ENCODE results near the gene SLC35F3. TPM values are rescaled to one million over a fixed set of nuclear protein-coding genes. Genes with fewer than 3 reads are reported as not detected.

The SLC35F3 gene
- total and polyA plus RNA-seq, 4 donors, result 0.01 to 0.37 (median 0.08) TPM; not detected in 1

DNA sequence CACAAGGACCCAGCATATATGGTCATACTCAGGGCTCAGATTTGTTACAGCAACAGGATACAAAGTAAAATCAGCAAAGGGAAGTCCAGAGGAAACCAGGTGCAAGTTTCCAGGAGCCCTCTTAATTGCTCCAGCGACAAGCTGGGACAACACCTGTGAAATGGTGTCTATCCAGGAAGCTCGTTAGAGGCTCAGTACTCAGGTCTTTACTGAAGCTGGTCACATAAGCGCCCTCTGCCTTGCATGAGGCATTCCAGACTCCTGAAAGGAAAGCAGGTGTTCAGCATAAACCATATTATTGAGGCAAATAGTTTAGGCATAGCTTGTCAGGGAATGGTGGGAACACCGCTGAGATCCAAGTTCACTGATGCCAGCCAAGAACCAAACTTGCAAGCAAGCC is 231.0 kb downstream of the SLC35F3 start:
- no peak overlapping the region for H3K4me3 ChIP-seq (ENCODE audit: low read depth in 1 of 3, low read length in 3 of 3)
- DNase-seq (ENCODE audit: low spot score), result no peak
- H3K36me3 ChIP-seq (ENCODE audit: control insufficient read depth in 4 of 4, insufficient read depth in 3 of 4, low read depth in 1 of 4, low read length in 3 of 4), result no peaks in the 10 kb centered on the region
- peaks cover 0 to 4% (median 0%) of the 10 kb centered on the region in 4 donors for H3K27me3 ChIP-seq (ENCODE audit: control insufficient read depth in 4 of 4, insufficient read depth in 4 of 4, low read length in 3 of 4)
- H3K9me3 ChIP-seq (ENCODE audit: control insufficient read depth in 4 of 4, low read length in 3 of 4), result no peaks in the 10 kb centered on the region
- 78% methylated on average over 4 of the region's 4 CpGs for WGBS
- no peaks in the 10 kb centered on the region for H3K4me1 ChIP-seq (ENCODE audit: control insufficient read depth in 4 of 4, insufficient read depth in 4 of 4, low read length in 3 of 4)
- no peak overlapping the region for H3K9ac ChIP-seq (ENCODE audit: low read depth in 1 of 2, low read length in 2 of 2)
- no peak for TF ChIP-seq JUND (IDR thresholded peaks at IDR 0.05)
- TF ChIP-seq RXRA (IDR thresholded peaks at IDR 0.05), result no peak
- TF ChIP-seq NR2F2 (IDR thresholded peaks at IDR 0.05), result no peak
- no peak for TF ChIP-seq FOXA2 (IDR thresholded peaks at IDR 0.05)
- no peak for TF ChIP-seq FOXA1 (IDR thresholded peaks at IDR 0.05)
- no peak for TF ChIP-seq HNF4A (conservative IDR thresholded peaks at IDR 0.05)
- TF ChIP-seq, protein P1, sequence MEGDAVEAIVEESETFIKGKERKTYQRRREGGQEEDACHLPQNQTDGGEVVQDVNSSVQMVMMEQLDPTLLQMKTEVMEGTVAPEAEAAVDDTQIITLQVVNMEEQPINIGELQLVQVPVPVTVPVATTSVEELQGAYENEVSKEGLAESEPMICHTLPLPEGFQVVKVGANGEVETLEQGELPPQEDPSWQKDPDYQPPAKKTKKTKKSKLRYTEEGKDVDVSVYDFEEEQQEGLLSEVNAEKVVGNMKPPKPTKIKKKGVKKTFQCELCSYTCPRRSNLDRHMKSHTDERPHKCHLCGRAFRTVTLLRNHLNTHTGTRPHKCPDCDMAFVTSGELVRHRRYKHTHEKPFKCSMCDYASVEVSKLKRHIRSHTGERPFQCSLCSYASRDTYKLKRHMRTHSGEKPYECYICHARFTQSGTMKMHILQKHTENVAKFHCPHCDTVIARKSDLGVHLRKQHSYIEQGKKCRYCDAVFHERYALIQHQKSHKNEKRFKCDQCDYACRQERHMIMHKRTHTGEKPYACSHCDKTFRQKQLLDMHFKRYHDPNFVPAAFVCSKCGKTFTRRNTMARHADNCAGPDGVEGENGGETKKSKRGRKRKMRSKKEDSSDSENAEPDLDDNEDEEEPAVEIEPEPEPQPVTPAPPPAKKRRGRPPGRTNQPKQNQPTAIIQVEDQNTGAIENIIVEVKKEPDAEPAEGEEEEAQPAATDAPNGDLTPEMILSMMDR (IDR thresholded peaks at IDR 0.05; ENCODE audit: low read depth, low read length, missing input control), result no peak
- TF ChIP-seq, protein P2, sequence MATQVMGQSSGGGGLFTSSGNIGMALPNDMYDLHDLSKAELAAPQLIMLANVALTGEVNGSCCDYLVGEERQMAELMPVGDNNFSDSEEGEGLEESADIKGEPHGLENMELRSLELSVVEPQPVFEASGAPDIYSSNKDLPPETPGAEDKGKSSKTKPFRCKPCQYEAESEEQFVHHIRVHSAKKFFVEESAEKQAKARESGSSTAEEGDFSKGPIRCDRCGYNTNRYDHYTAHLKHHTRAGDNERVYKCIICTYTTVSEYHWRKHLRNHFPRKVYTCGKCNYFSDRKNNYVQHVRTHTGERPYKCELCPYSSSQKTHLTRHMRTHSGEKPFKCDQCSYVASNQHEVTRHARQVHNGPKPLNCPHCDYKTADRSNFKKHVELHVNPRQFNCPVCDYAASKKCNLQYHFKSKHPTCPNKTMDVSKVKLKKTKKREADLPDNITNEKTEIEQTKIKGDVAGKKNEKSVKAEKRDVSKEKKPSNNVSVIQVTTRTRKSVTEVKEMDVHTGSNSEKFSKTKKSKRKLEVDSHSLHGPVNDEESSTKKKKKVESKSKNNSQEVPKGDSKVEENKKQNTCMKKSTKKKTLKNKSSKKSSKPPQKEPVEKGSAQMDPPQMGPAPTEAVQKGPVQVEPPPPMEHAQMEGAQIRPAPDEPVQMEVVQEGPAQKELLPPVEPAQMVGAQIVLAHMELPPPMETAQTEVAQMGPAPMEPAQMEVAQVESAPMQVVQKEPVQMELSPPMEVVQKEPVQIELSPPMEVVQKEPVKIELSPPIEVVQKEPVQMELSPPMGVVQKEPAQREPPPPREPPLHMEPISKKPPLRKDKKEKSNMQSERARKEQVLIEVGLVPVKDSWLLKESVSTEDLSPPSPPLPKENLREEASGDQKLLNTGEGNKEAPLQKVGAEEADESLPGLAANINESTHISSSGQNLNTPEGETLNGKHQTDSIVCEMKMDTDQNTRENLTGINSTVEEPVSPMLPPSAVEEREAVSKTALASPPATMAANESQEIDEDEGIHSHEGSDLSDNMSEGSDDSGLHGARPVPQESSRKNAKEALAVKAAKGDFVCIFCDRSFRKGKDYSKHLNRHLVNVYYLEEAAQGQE (IDR thresholded peaks at IDR 0.05), result no peak
- TF ChIP-seq EGR1 (IDR thresholded peaks at IDR 0.05; ENCODE audit: low read depth in 2 of 2), result no peak
- TF ChIP-seq SP1 (IDR thresholded peaks at IDR 0.05), result no peak
- TF ChIP-seq YY1 (IDR thresholded peaks at IDR 0.05), result no peak
- TF ChIP-seq, protein P3, sequence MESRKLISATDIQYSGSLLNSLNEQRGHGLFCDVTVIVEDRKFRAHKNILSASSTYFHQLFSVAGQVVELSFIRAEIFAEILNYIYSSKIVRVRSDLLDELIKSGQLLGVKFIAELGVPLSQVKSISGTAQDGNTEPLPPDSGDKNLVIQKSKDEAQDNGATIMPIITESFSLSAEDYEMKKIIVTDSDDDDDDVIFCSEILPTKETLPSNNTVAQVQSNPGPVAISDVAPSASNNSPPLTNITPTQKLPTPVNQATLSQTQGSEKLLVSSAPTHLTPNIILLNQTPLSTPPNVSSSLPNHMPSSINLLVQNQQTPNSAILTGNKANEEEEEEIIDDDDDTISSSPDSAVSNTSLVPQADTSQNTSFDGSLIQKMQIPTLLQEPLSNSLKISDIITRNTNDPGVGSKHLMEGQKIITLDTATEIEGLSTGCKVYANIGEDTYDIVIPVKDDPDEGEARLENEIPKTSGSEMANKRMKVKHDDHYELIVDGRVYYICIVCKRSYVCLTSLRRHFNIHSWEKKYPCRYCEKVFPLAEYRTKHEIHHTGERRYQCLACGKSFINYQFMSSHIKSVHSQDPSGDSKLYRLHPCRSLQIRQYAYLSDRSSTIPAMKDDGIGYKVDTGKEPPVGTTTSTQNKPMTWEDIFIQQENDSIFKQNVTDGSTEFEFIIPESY (IDR thresholded peaks at IDR 0.05), result no peak
- no peak for TF ChIP-seq RAD21 (IDR thresholded peaks at IDR 0.05)
- TF ChIP-seq, protein P4, sequence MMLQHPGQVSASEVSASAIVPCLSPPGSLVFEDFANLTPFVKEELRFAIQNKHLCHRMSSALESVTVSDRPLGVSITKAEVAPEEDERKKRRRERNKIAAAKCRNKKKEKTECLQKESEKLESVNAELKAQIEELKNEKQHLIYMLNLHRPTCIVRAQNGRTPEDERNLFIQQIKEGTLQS (IDR thresholded peaks at IDR 0.05), result no peak
- TF ChIP-seq, protein P5, sequence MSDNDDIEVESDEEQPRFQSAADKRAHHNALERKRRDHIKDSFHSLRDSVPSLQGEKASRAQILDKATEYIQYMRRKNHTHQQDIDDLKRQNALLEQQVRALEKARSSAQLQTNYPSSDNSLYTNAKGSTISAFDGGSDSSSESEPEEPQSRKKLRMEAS (IDR thresholded peaks at IDR 0.05), result no peak
- H3K27ac ChIP-seq (ENCODE audit: low read depth in 1 of 2, low read length in 2 of 2), result no peak overlapping the region

DNA sequence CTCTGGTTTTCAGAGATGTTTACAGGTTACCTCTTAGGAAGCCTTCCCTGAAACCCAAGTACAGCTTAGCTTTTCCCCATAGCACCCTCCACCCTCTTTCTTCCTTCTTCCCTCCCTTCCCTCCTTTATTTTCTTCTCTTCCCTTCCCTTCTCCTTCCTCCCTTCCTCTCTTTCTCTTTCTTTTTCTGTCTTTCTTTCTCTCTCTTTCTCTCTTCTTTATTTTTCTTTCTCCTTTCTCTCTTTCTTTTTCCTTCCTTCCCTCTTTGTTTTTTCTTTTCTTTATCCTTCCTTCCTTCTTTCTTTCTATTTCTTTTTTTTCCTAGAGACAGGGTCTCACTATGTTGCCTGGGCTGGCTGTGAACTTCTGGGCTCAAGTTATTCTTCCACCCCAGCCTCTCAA is 231.6 kb downstream of the SLC35F3 start:
- H3K9me3 ChIP-seq (ENCODE audit: control insufficient read depth in 4 of 4, low read length in 3 of 4), result no peaks in the 10 kb centered on the region
- H3K27ac ChIP-seq (ENCODE audit: low read depth in 1 of 2, low read length in 2 of 2), result no peak overlapping the region
- no peak overlapping the region for H3K4me3 ChIP-seq (ENCODE audit: low read depth in 1 of 3, low read length in 3 of 3)
- H3K27me3 ChIP-seq (ENCODE audit: control insufficient read depth in 4 of 4, insufficient read depth in 4 of 4, low read length in 3 of 4), result peaks cover 0 to 4% (median 0%) of the 10 kb centered on the region in 4 donors
- no peaks in the 10 kb centered on the region for H3K36me3 ChIP-seq (ENCODE audit: control insufficient read depth in 4 of 4, insufficient read depth in 3 of 4, low read depth in 1 of 4, low read length in 3 of 4)
- DNase-seq (ENCODE audit: low spot score), result no peak
- H3K4me1 ChIP-seq (ENCODE audit: control insufficient read depth in 4 of 4, insufficient read depth in 4 of 4, low read length in 3 of 4), result no peaks in the 10 kb centered on the region
- H3K9ac ChIP-seq (ENCODE audit: low read depth in 1 of 2, low read length in 2 of 2), result no peak overlapping the region
- TF ChIP-seq, protein P1 (IDR thresholded peaks at IDR 0.05; ENCODE audit: low read depth, low read length, missing input control), result no peak
- TF ChIP-seq SP1 (IDR thresholded peaks at IDR 0.05) (no peak), TAF1 (conservative IDR thresholded peaks at IDR 0.05) (no peak), JUND (IDR thresholded peaks at IDR 0.05) (no peak), NR2F2 (IDR thresholded peaks at IDR 0.05) (no peak), FOXA2 (IDR thresholded peaks at IDR 0.05) (no peak), GABPA (IDR thresholded peaks at IDR 0.05 in 1 of 2, conservative IDR thresholded peaks at IDR 0.05 in 1 of 2) (no peak), HNF4G (IDR thresholded peaks at IDR 0.05) (no peak), RAD21 (IDR thresholded peaks at IDR 0.05) (no peak)
- TF ChIP-seq, protein P3 (IDR thresholded peaks at IDR 0.05), result no peak
- TF ChIP-seq, protein P5 (IDR thresholded peaks at IDR 0.05), result no peak
- TF ChIP-seq, protein P4 (IDR thresholded peaks at IDR 0.05), result no peak
